Smooth muscle cell (in vitro differentiated cells): ENCODE measurements around the gene LITAFD. TPM values are rescaled to one million over a fixed set of nuclear protein-coding genes. Genes with fewer than 3 reads are reported as not detected.
A peak's percentile ranks its signal among the peaks of the same experiment; 100 is the strongest.

ENCODE experiments used
- DNase-seq: peaks from one replicate; lab custom pipeline; 2025; ENCODE audit not compliant: unreplicated experiment; lab: John Stamatoyannopoulos, UW
- H2AFZ ChIP-seq: fragments of 200-600 bp; sonication (generic); 2 replicates; pipeline ENCODE4 v1.6.0; 2016; ENCODE audit warnings: antibody characterized with exemption, low read depth, mild to moderate bottlenecking
- H3F3A ChIP-seq: fragments of 200-600 bp; sonication (generic); 2 replicates; pipeline ENCODE4 v1.6.0; 2017; ENCODE audit warnings: antibody characterized with exemption, low read depth
- H3K27ac ChIP-seq: fragments of 200-600 bp; sonication (generic); 2 replicates; pipeline ENCODE4 v1.5.1; 2016; ENCODE audit warnings: low read depth, mild to moderate bottlenecking
- H3K27me3 ChIP-seq: fragments of 200-600 bp; sonication (generic); 2 replicates; pipeline ENCODE4 v1.6.1; 2016; ENCODE audit warnings: low read depth, mild to moderate bottlenecking
- H3K36me3 ChIP-seq: fragments of 200-600 bp; sonication (generic); 2 replicates; pipeline ENCODE4 v1.5.1; 2016; ENCODE audit warnings: low read depth
- H3K4me1 ChIP-seq: fragments of 200-600 bp; sonication (generic); 2 replicates; pipeline ENCODE4 v1.5.1; 2016; ENCODE audit warnings: low read depth
- H3K4me2 ChIP-seq: fragments of 200-600 bp; sonication (generic); 2 replicates; pipeline ENCODE4 v1.6.0; 2016; ENCODE audit warnings: mild to moderate bottlenecking
- H3K4me3 ChIP-seq: fragments of 200-600 bp; sonication (generic); 2 replicates; pipeline ENCODE4 v1.5.1; 2016; ENCODE audit warnings: mild to moderate bottlenecking
- H3K79me2 ChIP-seq: fragments of 200-600 bp; sonication (generic); 2 replicates; pipeline ENCODE4 v1.6.0; 2016; ENCODE audit warnings: low read depth, mild to moderate bottlenecking
- H3K9ac ChIP-seq: fragments of 200-600 bp; sonication (generic); 2 replicates; pipeline ENCODE4 v1.6.0; 2016; ENCODE audit warnings: low read depth
- H3K9me3 ChIP-seq: fragments of 200-600 bp; sonication (generic); replicated peaks from 2 replicates; pipeline ENCODE4 v1.5.1; 2016; ENCODE audit warnings: low read depth
- H4K20me1 ChIP-seq: fragments of 200-600 bp; sonication (generic); 2 replicates; pipeline ENCODE4 v1.6.0; 2016; ENCODE audit warnings: low read depth
- CTCF ChIP-seq: fragments of 200-600 bp; sonication (generic); IDR thresholded peaks from 2 replicates; pipeline ENCODE4 v1.5.1; 2017; ENCODE audit warnings: borderline replicate concordance, mild to moderate bottlenecking, antibody characterized with exemption; ENCODE audit not compliant: insufficient read depth, poor library complexity, severe bottlenecking
- WGBS: methylation state at CpG from one replicate; pipeline ENCODE4 v1.1.7; 2016; ENCODE audit warnings: low lambda C conversion rate; 5-methylcytosine and 5-hydroxymethylcytosine counted together
- polyA plus RNA-seq: library from polyadenylated mRNA; unstranded; fragments of >200 nt; fragmentation: Nextera tagmentation; extraction: Ambion mirVana; gene quantifications from 2 replicates; pipeline ENCODE4 v1.2.1, GENCODE V29; 2016
- total RNA-seq: library from RNA; depleted of rRNA; stranded (reverse); fragments of >200 nt; gene quantifications from 2 replicates; pipeline ENCODE4 v1.2.3, GENCODE V29; 2014

LITAFD gene
- total and polyA plus RNA-seq, 2 experiments from 2014 or later = not detected

- H3K36me3 ChIP-seq = no peaks in the 10 kb centered on the region
- no peak overlapping the region for H3K4me2 ChIP-seq
- no peak overlapping the region for H2AFZ ChIP-seq
- no peak for TF ChIP-seq CTCF
- H3K79me2 ChIP-seq = no peaks in the 10 kb centered on the region
- no peak for DNase-seq
- no peak overlapping the region for H3K4me3 ChIP-seq
- peaks cover 4% of the 10 kb centered on the region for H3F3A ChIP-seq
- H3K27me3 ChIP-seq = no peaks in the 10 kb centered on the region
- H4K20me1 ChIP-seq = peaks cover 76% of the 10 kb centered on the region
- WGBS = 95% methylated on average over 5 of the region's 6 CpGs
- no peak overlapping the region for H3K27ac ChIP-seq
- peaks cover 14% of the 10 kb centered on the region for H3K4me1 ChIP-seq
- no peaks in the 10 kb centered on the region for H3K9me3 ChIP-seq
- no peak overlapping the region for H3K9ac ChIP-seq
Observed at GRCh38 chr16:8887431-8887765, 5.2 kb downstream of the LITAFD start.

- H3K4me1 ChIP-seq = peaks cover 14% of the 10 kb centered on the region
- H3F3A ChIP-seq = peaks cover 7% of the 10 kb centered on the region
- no peak for TF ChIP-seq CTCF
- peaks cover 1% of the 10 kb centered on the region for H3K36me3 ChIP-seq
- no peaks in the 10 kb centered on the region for H3K27me3 ChIP-seq
- DNase-seq = peak; percentile 25
- 72% methylated on average over 16 of the region's 16 CpGs for WGBS
- no peak overlapping the region for H3K4me3 ChIP-seq
- H3K79me2 ChIP-seq = peaks cover 3% of the 10 kb centered on the region
- H3K4me2 ChIP-seq = peak overlapping the region; percentile 24
- no peak overlapping the region for H2AFZ ChIP-seq
- H4K20me1 ChIP-seq = peaks cover 81% of the 10 kb centered on the region
- peak overlapping the region; percentile 37 for H3K27ac ChIP-seq
- no peaks in the 10 kb centered on the region for H3K9me3 ChIP-seq
- no peak overlapping the region for H3K9ac ChIP-seq
Observed at GRCh38 chr16:8887952-8888560, 5.9 kb downstream of the LITAFD start.

GRCh38 chr16:8888951-8889892, 7.1 kb downstream of the LITAFD start:
- Histone ChIP-seq H3K79me2 (peaks cover 3% of the 10 kb centered on the region), H2AFZ (no peak overlapping the region), H3K36me3 (peaks cover 10% of the 10 kb centered on the region), H4K20me1 (peaks cover 92% of the 10 kb centered on the region), H3K4me3 (no peak overlapping the region), H3K9me3 (no peaks in the 10 kb centered on the region), H3F3A (peaks cover 7% of the 10 kb centered on the region), H3K27me3 (no peaks in the 10 kb centered on the region), H3K27ac (no peak overlapping the region), H3K4me2 (no peak overlapping the region), H3K4me1 (peaks cover 14% of the 10 kb centered on the region), H3K9ac (no peak overlapping the region)
- TF ChIP-seq CTCF = no peak
- DNase-seq = no peak
- WGBS = 91% methylated on average over 23 of the region's 23 CpGs
